MCF 10A (cell line): ENCODE results near the gene IFNA1. TPM values are rescaled to one million over a fixed set of nuclear protein-coding genes. Genes with fewer than 3 reads are reported as not detected.

Experiments used
- BruUV-seq: library from RNA; stranded (reverse); fragments of 400-500 nt; replicated peaks from 2 replicates; lab custom pipeline; 2021; lab: Mats Ljungman, UMichigan
- CTCF ChIA-PET: fragments of 300-600 bp; sonication (Branson Sonifier 250); formaldehyde crosslinking; extraction: SDS; loops from one replicate; lab custom pipeline; 2021; ENCODE audit warnings: antibody characterized with exemption, inconsistent platforms; lab: Yijun Ruan, JAX
- POLR2A ChIA-PET: fragments of 300-600, 350-650 bp; sonication (Branson Sonifier 250); formaldehyde crosslinking; extraction: SDS; loops from one replicate; lab custom pipeline; 2020; ENCODE audit warnings: antibody characterized with exemption, inconsistent platforms; lab: Yijun Ruan, JAX
- DNase-seq: peaks from one replicate; pipeline ENCODE4 v3.0.0-alpha.2; 2018; ENCODE audit not compliant: unreplicated experiment
- H3K27ac Mint-ChIP-seq: one replicate; pipeline ENCODE4 v1.8.0; 2022; ENCODE audit warnings: mild to moderate bottlenecking, low read depth, mixed read lengths; ENCODE audit not compliant: unreplicated experiment
- H3K27me3 Mint-ChIP-seq: one replicate; pipeline ENCODE4 v1.8.0; 2022; ENCODE audit warnings: mixed read lengths; ENCODE audit not compliant: insufficient read depth, unreplicated experiment
- H3K36me3 Mint-ChIP-seq: one replicate; pipeline ENCODE4 v1.8.0; 2022; ENCODE audit warnings: mild to moderate bottlenecking, moderate library complexity, mixed read lengths; ENCODE audit not compliant: insufficient read depth, unreplicated experiment
- H3K4me1 Mint-ChIP-seq: one replicate; pipeline ENCODE4 v1.8.0; 2022; ENCODE audit warnings: mixed read lengths; ENCODE audit not compliant: insufficient read depth, unreplicated experiment
- H3K4me3 Mint-ChIP-seq: one replicate; pipeline ENCODE4 v1.8.0; 2022; ENCODE audit warnings: mild to moderate bottlenecking, moderate library complexity, mixed read lengths; ENCODE audit not compliant: unreplicated experiment
- H3K9me3 Mint-ChIP-seq: one replicate; pipeline ENCODE4 v1.8.0; 2022; ENCODE audit warnings: mixed read lengths; ENCODE audit not compliant: unreplicated experiment
- CTCF ChIP-seq: fragments of 200-600 bp; IDR thresholded peaks from one replicate; pipeline ENCODE4 v1.8.0; 2022; ENCODE audit warnings: antibody characterized with exemption, mild to moderate bottlenecking; ENCODE audit not compliant: unreplicated experiment
- intact Hi-C: fragments of 100-400 bp; cut with micrococcal nuclease; formaldehyde crosslinking; loops from 2 replicates; pipeline ENCODE4 v1.14.1; 2022
- total RNA-seq: library from RNA; stranded (reverse); gene quantifications from 2 replicates; pipeline ENCODE4 v1.2.3, GENCODE V29; 2022

IFNA1 gene
- total RNA-seq, 1 experiment from 2014 or later, result not detected

- peaks cover 45% of the 10 kb centered on the region for H3K27me3 Mint-ChIP-seq
- intact Hi-C loops, result no loop called here
- H3K4me3 Mint-ChIP-seq, result no peak overlapping the region
- BruUV-seq, result no TSS peak
- H3K9me3 Mint-ChIP-seq, result no peaks in the 10 kb centered on the region
- ChIA-PET POLR2A (no interaction called here), CTCF (no interaction called here)
- no peak overlapping the region for H3K27ac Mint-ChIP-seq
- H3K4me1 Mint-ChIP-seq, result peaks cover 10% of the 10 kb centered on the region
- no peak for DNase-seq
- no peak for TF ChIP-seq CTCF
- no peaks in the 10 kb centered on the region for H3K36me3 Mint-ChIP-seq
Observed at GRCh38 chr9:21399956-21400355, 40.3 kb upstream of the IFNA1 start.

GRCh38 chr9:21402386-21403251, 37.6 kb upstream of the IFNA1 start:
- Mint-ChIP-seq H3K4me1 (no peaks in the 10 kb centered on the region), H3K36me3 (peaks cover 4% of the 10 kb centered on the region), H3K4me3 (no peak overlapping the region), H3K9me3 (no peaks in the 10 kb centered on the region), H3K27me3 (peaks cover 33% of the 10 kb centered on the region), H3K27ac (no peak overlapping the region)
- DNase-seq, result no peak
- CTCF ChIA-PET, result interaction anchor here (0.6 kb wide), 1 partner anchor 32 kb away, joined by 3 read pairs; no protein-coding TSS in a partner anchor
- POLR2A ChIA-PET, result no interaction called here
- no peak for TF ChIP-seq CTCF
- intact Hi-C loops, result no loop called here
- BruUV-seq, result no TSS peak

GRCh38 chr9:21404146-21404545, 36.1 kb upstream of the IFNA1 start:
- DNase-seq, result no peak
- no peak overlapping the region for H3K4me3 Mint-ChIP-seq
- ChIA-PET CTCF (no interaction called here), POLR2A (no interaction called here)
- H3K36me3 Mint-ChIP-seq, result peaks cover 4% of the 10 kb centered on the region
- no peak for TF ChIP-seq CTCF
- intact Hi-C loops, result no loop called here
- no TSS peak for BruUV-seq
- peaks cover 25% of the 10 kb centered on the region for H3K27me3 Mint-ChIP-seq
- no peaks in the 10 kb centered on the region for H3K9me3 Mint-ChIP-seq
- H3K27ac Mint-ChIP-seq, result no peak overlapping the region
- H3K4me1 Mint-ChIP-seq, result no peaks in the 10 kb centered on the region

GRCh38 chr9:21408817-21409216, 31.4 kb upstream of the IFNA1 start, which contains the start of gene IFNA8:
IFNA8 (plus strand) TSS chr9:21409117; CDS start chr9:21409177, 60 bp downstream.
- peaks cover 4% of the 10 kb centered on the region for H3K36me3 Mint-ChIP-seq
- H3K27me3 Mint-ChIP-seq, result peaks cover 34% of the 10 kb centered on the region
- H3K4me1 Mint-ChIP-seq, result no peaks in the 10 kb centered on the region
- ChIA-PET CTCF (no interaction called here), POLR2A (no interaction called here)
- no peak within 1 kb of the TSS for H3K4me3 Mint-ChIP-seq
- BruUV-seq, result no TSS peak
- TF ChIP-seq CTCF, result no peak
- no peak within 1 kb of the TSS for H3K27ac Mint-ChIP-seq
- DNase-seq, result no peak
- intact Hi-C loops, result no loop called here
- H3K9me3 Mint-ChIP-seq, result no peaks in the 10 kb centered on the region
